LNCAP (cell line): Measurements from ENCODE around the gene PTPRF.

Experiments
- CTCF ChIP-seq: fragments of 450-650 bp; IDR thresholded peaks from 2 replicates; pipeline ENCODE4 v1.5.1; 2017; ENCODE audit warnings: mild to moderate bottlenecking

Gene PTPRF

DNA sequence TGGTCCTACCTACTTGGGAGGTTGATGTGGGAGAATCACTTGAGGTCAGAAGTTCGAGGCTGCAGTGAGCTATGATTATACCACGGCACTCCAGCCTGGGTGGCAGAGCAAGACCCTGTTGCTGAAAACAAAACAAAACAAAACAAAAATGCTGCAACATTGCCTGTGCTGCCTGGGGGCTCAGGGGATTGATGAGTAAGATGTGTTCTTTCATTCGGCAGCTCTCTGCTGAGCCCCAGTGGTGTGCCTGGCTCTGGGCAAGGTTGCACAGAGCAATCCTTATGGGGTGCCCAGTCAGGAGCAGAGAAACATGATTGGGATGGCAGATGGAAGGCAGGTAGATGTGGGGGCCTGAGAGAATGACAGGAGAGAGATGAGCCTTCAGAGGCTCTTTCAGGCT lies 90.7 kb downstream of the PTPRF start:
- no peak for TF ChIP-seq CTCF

DNA sequence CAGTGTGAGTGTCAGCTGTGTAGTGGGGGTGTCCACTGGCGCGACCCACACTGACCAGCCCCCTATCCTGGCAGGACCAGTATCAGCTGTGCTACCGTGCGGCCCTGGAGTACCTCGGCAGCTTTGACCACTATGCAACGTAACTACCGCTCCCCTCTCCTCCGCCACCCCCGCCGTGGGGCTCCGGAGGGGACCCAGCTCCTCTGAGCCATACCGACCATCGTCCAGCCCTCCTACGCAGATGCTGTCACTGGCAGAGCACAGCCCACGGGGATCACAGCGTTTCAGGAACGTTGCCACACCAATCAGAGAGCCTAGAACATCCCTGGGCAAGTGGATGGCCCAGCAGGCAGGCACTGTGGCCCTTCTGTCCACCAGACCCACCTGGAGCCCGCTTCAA lies 91.2 kb downstream of the PTPRF start:
- no peak for TF ChIP-seq CTCF

GRCh38 chr1:43622471-43622870 lies 91.8 kb downstream of the PTPRF start:
- TF ChIP-seq CTCF = no peak

DNA sequence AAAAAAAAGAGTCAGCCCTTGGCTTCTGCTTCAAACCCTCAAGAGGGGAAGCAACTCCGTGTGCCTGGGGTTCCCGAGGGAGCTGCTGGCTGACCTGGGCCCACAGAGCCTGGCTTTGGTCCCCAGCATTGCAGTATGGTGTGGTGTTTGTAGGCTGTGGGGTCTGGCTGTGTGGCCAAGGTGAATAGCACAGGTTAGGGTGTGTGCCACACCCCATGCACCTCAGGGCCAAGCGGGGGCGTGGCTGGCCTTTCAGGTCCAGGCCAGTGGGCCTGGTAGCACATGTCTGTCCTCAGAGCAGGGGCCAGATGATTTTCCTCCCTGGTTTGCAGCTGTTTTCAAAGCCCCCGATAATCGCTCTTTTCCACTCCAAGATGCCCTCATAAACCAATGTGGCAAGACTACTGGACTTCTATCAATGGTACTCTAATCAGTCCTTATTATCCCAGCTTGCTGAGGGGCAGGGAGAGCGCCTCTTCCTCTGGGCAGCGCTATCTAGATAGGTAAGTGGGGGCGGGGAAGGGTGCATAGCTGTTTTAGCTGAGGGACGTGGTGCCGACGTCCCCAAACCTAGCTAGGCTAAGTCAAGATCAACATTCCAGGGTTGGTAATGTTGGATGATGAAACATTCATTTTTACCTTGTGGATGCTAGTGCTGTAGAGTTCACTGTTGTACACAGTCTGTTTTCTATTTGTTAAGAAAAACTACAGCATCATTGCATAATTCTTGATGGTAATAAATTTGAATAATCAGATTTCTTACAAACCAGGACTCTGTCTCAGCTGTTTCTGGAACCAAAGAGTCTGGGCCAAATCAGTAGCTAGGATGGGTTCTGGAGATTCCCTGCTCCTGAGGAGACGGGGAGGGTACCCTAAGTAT lies 92.5 kb downstream of the PTPRF start:
- TF ChIP-seq CTCF = no peak

GRCh38 chr1:43625063-43625780 lies 94.5 kb downstream of the PTPRF start:
- no peak for TF ChIP-seq CTCF

GRCh38 chr1:43632135-43632670 lies 101.5 kb downstream of the PTPRF start:
- no peak for TF ChIP-seq CTCF

GRCh38 chr1:43634721-43635120 lies 104.0 kb downstream of the PTPRF start:
- TF ChIP-seq CTCF = no peak
